Colon (tissue), 2 donors: ENCODE data around the gene GRIK4.
"Not testable (repeated sequence)": the region's sequence is repeated elsewhere in the genome, so short reads cannot be mapped to it uniquely, and the experiment has no call there.

Experiments used
- FAIRE-seq: peaks from 2 replicates; lab custom pipeline; 2012; peaks lifted over from hg19 to GRCh38; lab: Jason Lieb, UNC
- donor health status: control.
- donor health status: control.

GRIK4 gene, protein sequence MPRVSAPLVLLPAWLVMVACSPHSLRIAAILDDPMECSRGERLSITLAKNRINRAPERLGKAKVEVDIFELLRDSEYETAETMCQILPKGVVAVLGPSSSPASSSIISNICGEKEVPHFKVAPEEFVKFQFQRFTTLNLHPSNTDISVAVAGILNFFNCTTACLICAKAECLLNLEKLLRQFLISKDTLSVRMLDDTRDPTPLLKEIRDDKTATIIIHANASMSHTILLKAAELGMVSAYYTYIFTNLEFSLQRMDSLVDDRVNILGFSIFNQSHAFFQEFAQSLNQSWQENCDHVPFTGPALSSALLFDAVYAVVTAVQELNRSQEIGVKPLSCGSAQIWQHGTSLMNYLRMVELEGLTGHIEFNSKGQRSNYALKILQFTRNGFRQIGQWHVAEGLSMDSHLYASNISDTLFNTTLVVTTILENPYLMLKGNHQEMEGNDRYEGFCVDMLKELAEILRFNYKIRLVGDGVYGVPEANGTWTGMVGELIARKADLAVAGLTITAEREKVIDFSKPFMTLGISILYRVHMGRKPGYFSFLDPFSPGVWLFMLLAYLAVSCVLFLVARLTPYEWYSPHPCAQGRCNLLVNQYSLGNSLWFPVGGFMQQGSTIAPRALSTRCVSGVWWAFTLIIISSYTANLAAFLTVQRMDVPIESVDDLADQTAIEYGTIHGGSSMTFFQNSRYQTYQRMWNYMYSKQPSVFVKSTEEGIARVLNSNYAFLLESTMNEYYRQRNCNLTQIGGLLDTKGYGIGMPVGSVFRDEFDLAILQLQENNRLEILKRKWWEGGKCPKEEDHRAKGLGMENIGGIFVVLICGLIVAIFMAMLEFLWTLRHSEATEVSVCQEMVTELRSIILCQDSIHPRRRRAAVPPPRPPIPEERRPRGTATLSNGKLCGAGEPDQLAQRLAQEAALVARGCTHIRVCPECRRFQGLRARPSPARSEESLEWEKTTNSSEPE

DNA sequence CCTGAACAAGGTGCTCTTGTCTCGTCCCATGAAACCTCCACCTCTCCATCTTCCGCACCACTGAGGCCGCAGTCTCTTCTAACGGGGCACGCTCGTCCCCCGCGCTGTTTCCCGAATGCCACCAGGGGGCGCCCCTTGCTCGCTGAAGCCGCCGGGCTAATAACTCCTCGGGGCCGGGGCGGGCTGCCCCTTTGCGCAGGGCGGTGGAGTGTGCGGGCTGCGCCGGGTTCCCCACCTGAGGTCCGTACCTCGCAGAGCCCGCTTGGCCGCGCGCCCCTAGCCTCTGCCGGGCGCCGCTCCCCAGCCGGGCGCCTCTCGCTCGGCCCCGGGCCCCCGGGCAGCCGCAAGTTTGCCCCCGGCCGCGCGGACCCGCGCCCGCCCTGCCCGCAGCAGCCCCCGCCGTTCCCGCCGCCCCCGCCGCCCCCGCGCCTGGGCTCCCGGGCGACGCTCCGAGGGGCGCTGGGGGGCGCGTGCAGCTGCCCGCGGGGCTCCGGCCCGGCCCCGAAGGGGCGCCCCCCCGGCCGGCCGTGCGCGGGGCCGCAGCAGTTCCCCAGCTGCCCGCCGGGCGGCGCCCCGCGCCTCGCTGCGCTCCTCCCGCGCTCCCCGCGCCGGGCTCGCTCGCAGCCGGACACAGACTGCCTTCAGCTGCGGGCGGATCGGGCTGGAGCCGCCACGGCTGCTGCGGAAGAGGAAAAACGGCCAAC, at the start of gene GRIK4:
TSS of gene GRIK4 (plus strand) at position 633 of the 704 bp plus-strand sequence. CDS start 148,571 bp downstream, outside the sequence.
- no peak for FAIRE-seq

- no peak for FAIRE-seq
Observed at GRCh38 chr11:120462825-120463224, 48.7 kb upstream of the GRIK4 start.

GRCh38 chr11:120465921-120466534, 45.5 kb upstream of the GRIK4 start:
- FAIRE-seq = no peak

DNA sequence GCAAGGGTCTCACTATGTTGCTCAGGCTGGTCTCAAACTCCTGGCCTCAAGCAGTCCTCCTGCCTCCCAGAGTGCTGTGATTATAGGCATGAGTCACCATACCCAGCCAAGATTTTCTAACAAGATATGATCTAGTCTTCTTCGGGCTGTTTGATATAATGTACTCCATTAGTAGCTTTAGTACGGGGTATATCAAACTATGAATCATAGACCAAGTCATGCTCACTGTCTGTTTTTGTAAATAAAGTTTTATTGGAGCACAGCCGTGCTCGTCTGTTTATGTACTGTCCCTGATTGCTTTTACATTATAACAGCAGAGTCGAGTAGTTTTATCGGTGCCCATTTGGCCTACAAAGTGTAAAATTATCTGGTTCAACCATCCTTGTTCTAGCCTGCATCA, 43.9 kb upstream of the GRIK4 start:
- FAIRE-seq = no peak

DNA sequence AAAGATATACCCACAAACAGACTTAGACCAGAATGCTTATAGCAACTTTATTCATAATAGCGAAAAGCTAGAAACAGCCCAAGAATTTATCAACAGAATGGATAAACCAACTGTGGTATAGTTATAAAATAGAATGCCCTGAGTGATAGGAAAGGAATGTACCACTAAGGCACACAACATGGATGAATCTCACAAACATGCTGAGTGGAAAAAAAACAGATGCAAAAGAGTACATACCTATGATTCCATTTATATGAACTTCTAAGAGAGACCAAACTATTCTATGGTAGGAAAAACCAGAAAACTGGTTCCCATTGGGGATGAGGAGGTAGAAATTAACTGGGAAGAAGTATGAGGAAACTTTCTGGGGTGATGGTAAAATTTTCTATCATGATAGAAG, 40.4 kb upstream of the GRIK4 start:
- FAIRE-seq = no peak

DNA sequence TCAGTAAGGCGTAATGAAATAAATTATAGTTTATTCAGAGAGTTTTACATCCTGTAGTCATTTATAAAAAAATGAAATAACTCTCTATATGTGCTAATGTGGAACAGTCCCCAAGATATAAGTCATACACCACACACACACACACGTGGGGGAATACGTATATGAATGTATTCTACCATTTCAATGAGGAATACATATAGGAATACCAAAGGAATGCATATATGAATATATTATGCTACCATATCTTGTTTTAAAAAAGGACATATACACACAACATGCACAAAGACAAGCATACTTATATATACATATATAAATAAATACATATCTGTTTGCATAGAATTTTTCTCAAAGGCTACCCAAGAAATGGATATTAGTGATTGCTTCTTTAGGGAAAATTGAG, 39.6 kb upstream of the GRIK4 start:
- FAIRE-seq = no peak

- no peak for FAIRE-seq
Observed at GRCh38 chr11:120473503-120473902, 38.0 kb upstream of the GRIK4 start.

DNA sequence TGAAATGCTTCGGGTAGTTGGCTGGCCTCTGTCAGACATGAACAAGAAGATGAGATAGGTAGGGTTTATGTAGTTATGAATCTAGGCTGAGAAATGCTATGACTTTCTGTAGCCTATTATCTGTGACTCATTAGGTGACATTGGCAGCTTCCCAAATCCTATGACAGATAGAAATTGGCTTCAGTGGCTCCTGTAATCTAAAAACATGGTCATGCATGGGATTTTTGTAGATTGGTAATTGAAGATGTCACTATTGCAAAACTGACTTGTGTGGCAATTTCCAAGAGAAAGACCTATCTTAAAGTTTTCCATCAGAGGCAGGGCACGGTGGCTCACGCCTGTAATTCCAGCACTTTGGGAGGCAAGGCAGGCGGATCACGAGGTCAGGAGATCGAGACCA, 29.4 kb upstream of the GRIK4 start:
- no peak for FAIRE-seq

DNA sequence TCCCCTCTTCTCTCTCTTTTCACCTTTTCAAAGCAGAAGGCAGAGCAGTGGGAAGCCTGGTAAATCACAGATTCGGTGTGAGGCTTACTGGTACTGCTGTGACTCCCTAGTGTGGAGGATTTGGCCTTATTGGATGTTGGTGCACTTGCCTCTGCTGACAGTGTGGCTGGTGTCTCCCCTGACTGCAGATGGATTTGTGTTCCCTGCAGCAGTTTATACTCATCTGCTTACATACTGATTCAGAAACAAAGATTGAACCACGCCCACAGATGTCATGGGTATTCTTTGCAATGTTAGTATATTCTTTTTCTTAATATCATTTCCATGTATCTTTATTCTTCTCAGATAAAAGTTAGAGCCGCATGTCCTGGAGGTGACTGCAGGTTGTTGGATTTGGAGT, 26.8 kb upstream of the GRIK4 start:
- no peak for FAIRE-seq

DNA sequence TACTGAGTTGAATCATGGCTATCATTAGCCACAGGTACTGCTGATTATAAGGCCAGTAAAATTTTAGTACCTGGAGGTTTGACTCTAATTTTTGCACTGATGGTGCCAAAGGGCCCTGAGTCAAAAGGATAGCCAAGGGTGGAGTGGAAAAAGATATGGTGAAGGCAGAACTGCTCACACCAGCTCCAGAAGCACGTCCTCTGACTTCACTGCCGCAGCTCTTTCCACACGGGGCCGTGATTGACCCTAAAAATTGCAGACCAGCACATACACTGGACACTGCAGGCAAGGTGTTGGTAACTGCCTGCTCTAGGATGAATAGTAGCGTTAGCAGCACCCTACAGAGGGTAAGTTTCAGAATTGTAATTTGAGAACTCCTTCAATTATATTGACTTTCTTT, 25.4 kb upstream of the GRIK4 start:
- FAIRE-seq = no peak

DNA sequence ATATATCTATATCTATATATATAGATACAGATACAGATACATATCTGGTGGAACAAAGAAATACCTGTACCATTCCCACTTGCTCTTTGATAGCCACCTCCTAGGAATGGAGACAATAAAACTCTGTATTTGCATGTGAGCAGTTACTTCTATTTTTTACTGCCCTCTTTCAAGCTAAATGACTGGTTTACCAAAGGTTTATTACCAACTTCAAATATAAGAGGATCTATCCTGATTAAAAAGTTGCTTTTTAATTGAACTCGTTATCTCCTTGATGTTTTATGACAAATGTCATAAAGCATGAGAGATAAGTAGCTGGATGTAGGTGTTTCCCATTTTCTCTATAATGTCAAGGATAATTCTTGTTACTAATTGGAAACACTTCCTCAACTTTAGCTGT, 21.7 kb upstream of the GRIK4 start:
- FAIRE-seq = no peak

- no peak for FAIRE-seq
Observed at GRCh38 chr11:120492486-120492885, 19.1 kb upstream of the GRIK4 start.

DNA sequence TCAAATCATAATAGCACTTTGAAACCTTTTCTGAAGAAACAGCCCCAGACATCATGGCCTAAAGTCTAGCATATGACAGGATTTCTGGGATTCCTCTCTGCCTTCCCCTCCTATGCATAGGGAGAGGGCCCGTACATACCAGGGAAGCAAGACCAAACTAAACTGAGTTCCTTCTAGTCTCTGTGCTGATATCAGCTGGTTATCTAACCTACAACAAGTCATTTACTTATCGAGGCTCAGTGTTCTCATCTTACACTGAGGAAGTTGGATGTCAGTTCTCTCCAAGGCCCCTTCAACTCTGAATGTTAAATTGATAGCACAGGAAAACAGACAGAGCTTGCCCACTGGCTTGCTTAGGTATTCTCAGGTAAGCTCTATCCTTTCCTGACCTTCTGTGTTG, 17.0 kb upstream of the GRIK4 start:
- no peak for FAIRE-seq

DNA sequence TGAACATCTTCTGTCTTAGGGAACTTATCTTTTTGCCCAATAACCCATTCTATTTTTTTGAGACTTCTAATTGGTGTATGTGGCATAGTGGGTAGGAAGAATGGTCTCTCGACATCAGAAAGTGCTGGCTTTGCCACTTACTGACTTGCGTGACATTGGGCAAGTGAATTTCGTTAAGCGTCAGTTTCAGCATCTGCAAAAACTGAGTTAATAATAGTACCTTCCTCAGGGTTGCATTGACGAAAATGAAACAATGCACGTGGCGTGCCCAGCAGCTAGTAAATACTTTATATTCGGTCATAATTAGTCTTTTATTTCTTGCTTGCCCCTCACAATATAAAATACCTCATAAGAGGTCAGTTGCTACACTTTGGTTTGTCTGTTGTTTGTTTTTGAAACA, 12.5 kb upstream of the GRIK4 start:
- no peak for FAIRE-seq

GRCh38 chr11:120499859-120500258, 11.7 kb upstream of the GRIK4 start:
- no peak for FAIRE-seq

DNA sequence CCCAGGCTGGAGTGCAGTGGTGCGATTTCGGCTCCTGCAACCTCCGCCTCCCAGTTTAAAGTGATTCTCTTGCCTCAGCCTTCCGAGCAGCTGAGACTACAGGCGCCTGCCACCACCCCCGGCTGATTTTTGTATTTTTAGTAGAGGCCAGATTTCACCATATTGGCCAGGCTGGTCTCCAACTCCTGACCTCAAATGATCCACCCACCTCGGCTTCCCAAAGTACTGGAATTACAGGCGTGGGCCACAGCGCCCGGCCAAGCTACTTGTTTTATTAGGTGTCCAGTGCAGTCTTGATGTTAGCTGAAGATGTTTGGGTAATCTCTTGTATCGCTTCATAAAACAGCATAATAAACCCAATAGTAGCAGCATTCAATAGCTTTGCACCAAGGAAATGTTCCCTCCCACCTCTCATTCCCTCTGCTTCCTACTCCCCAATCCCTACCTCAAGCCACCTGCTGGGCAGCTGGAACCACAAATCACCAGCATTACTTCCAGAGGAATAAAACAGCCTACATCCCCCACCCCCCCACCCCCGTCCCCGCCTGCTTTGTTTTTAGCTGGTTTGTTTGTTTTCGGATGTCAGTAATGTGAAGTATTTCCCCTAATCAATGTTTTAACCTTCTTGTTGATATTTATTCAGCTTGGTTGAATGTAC, 11.0 kb upstream of the GRIK4 start:
- FAIRE-seq = no peak

- FAIRE-seq = no peak
Observed at GRCh38 chr11:120501440-120501839, 10.1 kb upstream of the GRIK4 start.

GRCh38 chr11:120501976-120502755, 9.4 kb upstream of the GRIK4 start:
- no peak for FAIRE-seq

- not testable (repeated sequence) for FAIRE-seq
Observed at GRCh38 chr11:120503529-120503928, 8.0 kb upstream of the GRIK4 start.

- FAIRE-seq = no peak
Observed at GRCh38 chr11:120505801-120506425, 5.6 kb upstream of the GRIK4 start.
